Bronchial epithelial cell (primary cell): ENCODE results near the gene RBP4. TPM values are rescaled to one million over a fixed set of nuclear protein-coding genes. Genes with fewer than 3 reads are reported as not detected.

Experiments
- DNase-seq: peaks from one replicate; pipeline ENCODE4 v3.0.0-alpha.2; 2010; ENCODE audit warnings: low read depth
- FAIRE-seq: peaks from 2 replicates; lab custom pipeline; 2011; peaks lifted over from hg19 to GRCh38; lab: Jason Lieb, UNC
- H3K27me3 ChIP-seq: 2 replicates; pipeline ENCODE4 v1.5.1; 2011; ENCODE audit warnings: low read length; ENCODE audit not compliant: control insufficient read depth, insufficient read depth
- H3K36me3 ChIP-seq: 2 replicates; pipeline ENCODE4 v1.5.1; 2011; ENCODE audit warnings: low read length; ENCODE audit not compliant: control insufficient read depth, insufficient read depth
- H3K4me3 ChIP-seq: 2 replicates; pipeline ENCODE4 v1.5.1; 2011; ENCODE audit warnings: mild to moderate bottlenecking, low read depth, low read length, control low read depth
- CTCF ChIP-seq: IDR thresholded peaks from 2 replicates; pipeline ENCODE4 v1.5.1; 2011; ENCODE audit warnings: mild to moderate bottlenecking, moderate library complexity, low read length, control low read depth, inconsistent platforms; ENCODE audit not compliant: insufficient read depth, severe bottlenecking
- total RNA-seq: library from RNA; depleted of rRNA; stranded (reverse); fragments of >200 nt; gene quantifications from 2 replicates; pipeline ENCODE4 v1.2.1, GENCODE V29; 2014

RBP4 gene
- total RNA-seq, 1 donor from 2014 or later, result not detected

- FAIRE-seq (no peak), DNase-seq (no peak)
- Histone ChIP-seq H3K36me3 (no peaks in the 10 kb centered on the region), H3K27me3 (peaks cover 33% of the 10 kb centered on the region), H3K4me3 (no peak overlapping the region)
- no peak for TF ChIP-seq CTCF
Measured at GRCh38 chr10:93570383-93570782, 30.7 kb downstream of the RBP4 start.

GRCh38 chr10:93568105-93568390, 33.0 kb downstream of the RBP4 start:
- peaks cover 36% of the 10 kb centered on the region for H3K27me3 ChIP-seq
- no peaks in the 10 kb centered on the region for H3K36me3 ChIP-seq
- no peak for FAIRE-seq
- H3K4me3 ChIP-seq, result no peak overlapping the region
- no peak for DNase-seq
- TF ChIP-seq CTCF, result no peak

GRCh38 chr10:93567277-93568104, 33.5 kb downstream of the RBP4 start:
- FAIRE-seq (no peak), DNase-seq (no peak)
- Histone ChIP-seq H3K4me3 (no peak overlapping the region), H3K27me3 (peaks cover 36% of the 10 kb centered on the region), H3K36me3 (no peaks in the 10 kb centered on the region)
- TF ChIP-seq CTCF, result no peak

- Histone ChIP-seq H3K4me3 (no peak within 1 kb of the TSS), H3K27me3 (peaks cover 33% of the 10 kb centered on the region)
- no peak for DNase-seq
Measured at GRCh38 chr10:93566435-93567276, 34.4 kb downstream of the RBP4 start, which contains the start of gene FFAR4. FFAR4 (plus strand) TSS chr10:93566665; CDS start chr10:93566721, 56 bp downstream.

GRCh38 chr10:93565446-93565845, 35.6 kb downstream of the RBP4 start:
- no peak for FAIRE-seq
- no peak for TF ChIP-seq CTCF
- Histone ChIP-seq H3K36me3 (no peaks in the 10 kb centered on the region), H3K27me3 (peaks cover 33% of the 10 kb centered on the region), H3K4me3 (no peak overlapping the region)
- no peak for DNase-seq

More at GRCh38 chr10:93566435-93567276, 34.4 kb downstream of the RBP4 start, which contains the start of gene FFAR4:
- no peak for FAIRE-seq
- H3K36me3 ChIP-seq, result no peaks in the 10 kb centered on the region
- TF ChIP-seq CTCF, result no peak
